Measurements from ENCODE around the gene PRTG. TPM values are rescaled to one million over a fixed set of nuclear protein-coding genes. Genes with fewer than 3 reads are reported as not detected.

The PRTG gene
- total and polyA plus RNA-seq, 2 of the 13 experiments (the other 11 are each of a cell fraction or from before 2014, with no cell fraction given) = 13.2 to 22.3 TPM

DNA sequence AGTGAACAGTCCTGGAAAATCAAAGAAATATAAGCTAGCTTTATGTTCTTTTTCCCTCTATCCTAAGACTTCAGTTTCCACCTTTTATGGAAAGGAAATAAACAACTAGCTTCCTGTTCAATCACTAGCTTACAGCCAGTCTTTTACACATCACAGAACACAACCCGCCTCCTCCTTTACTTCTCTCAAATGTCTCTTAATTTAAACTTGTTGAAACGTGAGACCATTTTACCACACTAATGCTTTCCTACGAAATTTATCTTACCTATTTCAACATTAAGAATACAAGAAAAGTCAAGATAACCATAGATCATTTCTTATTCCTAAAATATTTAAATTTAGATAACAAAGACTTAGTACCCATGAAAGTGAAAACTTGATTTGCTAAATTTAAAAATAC lies 6.2 kb downstream of the PRTG start (continued):
- TF ChIP-seq ZNF446 (CRISPR knock-in tag; IDR thresholded peaks at IDR 0.05) (no peak), JUNB (CRISPR knock-in tag; IDR thresholded peaks at IDR 0.05; ENCODE audit: borderline replicate concordance) (no peak), STAT5B (CRISPR knock-in tag; IDR thresholded peaks at IDR 0.05) (no peak), NBN (conservative IDR thresholded peaks at IDR 0.05) (no peak)

DNA sequence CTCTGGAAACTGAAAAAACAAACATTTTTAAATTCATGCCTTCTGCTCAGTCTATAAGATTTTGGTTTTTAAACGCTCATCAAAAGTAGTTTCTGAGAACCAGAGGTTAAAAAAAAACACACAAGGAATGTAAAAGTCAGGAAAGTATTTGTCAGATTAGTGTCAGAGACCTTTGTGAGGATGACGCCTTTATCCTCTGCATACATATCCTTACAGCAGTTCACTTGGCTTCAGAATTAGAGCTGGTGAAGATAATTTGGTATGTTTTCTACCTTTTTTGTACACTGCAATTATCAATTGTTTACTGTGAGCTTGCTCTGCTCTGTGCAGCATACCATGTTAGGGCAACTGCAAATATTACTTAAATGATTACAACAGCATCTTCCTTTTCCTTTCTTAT lies 8.3 kb downstream of the PRTG start:
- Histone ChIP-seq H3K9me3 (ENCODE audit: low read length) (no peaks in the 10 kb centered on the region), H3K4me2 (ENCODE audit: low read depth, low read length) (no peak overlapping the region), H3K4me3 (replicated peaks in 1 of 3; ENCODE audit: insufficient read depth in 1 of 3, low read depth in 2 of 3, low read length in 3 of 3) (no peak overlapping the region), H3K27me3 (ENCODE audit: control insufficient read depth in 1 of 2, insufficient read depth in 2 of 2, low read length in 2 of 2) (no peaks in the 10 kb centered on the region), H3K4me1 (ENCODE audit: insufficient read depth, low read length) (peaks cover 20% of the 10 kb centered on the region), H4K20me1 (ENCODE audit: insufficient read depth, low read length) (no peaks in the 10 kb centered on the region; the same call in 1 of the 2 replicates), H3K36me3 (replicated peaks in 1 of 2; ENCODE audit: control insufficient read depth in 1 of 2, insufficient read depth in 2 of 2, low read length in 2 of 2) (peaks cover 0 to 4% of the 10 kb centered on the region in 2 experiments; a peak in 1 of 5 replicates), H3K79me2 (ENCODE audit: insufficient read depth, low read length) (peaks cover 11% of the 10 kb centered on the region), H2AFZ (ENCODE audit: low read length) (no peak overlapping the region), H3K9ac (ENCODE audit: insufficient read depth, low read depth, low read length) (no peak overlapping the region), H3K27ac (ENCODE audit: extremely low read length, insufficient read depth, low read length) (no peak overlapping the region)
- intact Hi-C loops (cut with micrococcal nuclease; ENCODE audit: unreplicated experiment) = loop anchor here (10.0 kb wide), 1 partner anchor 50 kb away; no protein-coding TSS in a partner anchor
- DNase-seq (ENCODE audit: low spot score) (no peak), ATAC-seq (no peak), FAIRE-seq (no peak)
- 92% methylated on average over 2 of the region's 2 CpGs for WGBS (ENCODE audit: low lambda C conversion rate)
- TF ChIP-seq TAF1 (CRISPR knock-in tag; IDR thresholded peaks at IDR 0.05) (no peak), MLLT10 (CRISPR knock-in tag; IDR thresholded peaks at IDR 0.05) (no peak), PHB2 (IDR thresholded peaks at IDR 0.05; ENCODE audit: partially characterized antibody) (no peak), ZBTB21 (CRISPR knock-in tag; IDR thresholded peaks at IDR 0.05) (no peak), RARA (CRISPR knock-in tag; IDR thresholded peaks at IDR 0.05) (no peak), DMAP1 (CRISPR knock-in tag; IDR thresholded peaks at IDR 0.05) (no peak), TOE1 (CRISPR knock-in tag; IDR thresholded peaks at IDR 0.05) (no peak), ZNF670 (CRISPR knock-in tag; IDR thresholded peaks at IDR 0.05; ENCODE audit: borderline replicate concordance) (no peak), ZFP36 (IDR thresholded peaks at IDR 0.05; ENCODE audit: borderline replicate concordance, low read depth, low read length, partially characterized antibody) (no peak), HNRNPUL1 (IDR thresholded peaks at IDR 0.05; ENCODE audit: low read depth, low read length) (no peak), RARG (CRISPR knock-in tag; IDR thresholded peaks at IDR 0.05; ENCODE audit: low read depth) (no peak), NFYC (CRISPR knock-in tag; IDR thresholded peaks at IDR 0.05) (no peak), ZNF570 (CRISPR knock-in tag; IDR thresholded peaks at IDR 0.05; ENCODE audit: borderline replicate concordance) (no peak), ZKSCAN1 (IDR thresholded peaks at IDR 0.05; ENCODE audit: low read length) (no peak)
- TF ChIP-seq, protein P1, sequence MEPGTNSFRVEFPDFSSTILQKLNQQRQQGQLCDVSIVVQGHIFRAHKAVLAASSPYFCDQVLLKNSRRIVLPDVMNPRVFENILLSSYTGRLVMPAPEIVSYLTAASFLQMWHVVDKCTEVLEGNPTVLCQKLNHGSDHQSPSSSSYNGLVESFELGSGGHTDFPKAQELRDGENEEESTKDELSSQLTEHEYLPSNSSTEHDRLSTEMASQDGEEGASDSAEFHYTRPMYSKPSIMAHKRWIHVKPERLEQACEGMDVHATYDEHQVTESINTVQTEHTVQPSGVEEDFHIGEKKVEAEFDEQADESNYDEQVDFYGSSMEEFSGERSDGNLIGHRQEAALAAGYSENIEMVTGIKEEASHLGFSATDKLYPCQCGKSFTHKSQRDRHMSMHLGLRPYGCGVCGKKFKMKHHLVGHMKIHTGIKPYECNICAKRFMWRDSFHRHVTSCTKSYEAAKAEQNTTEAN (CRISPR knock-in tag; conservative IDR thresholded peaks at IDR 0.05) = no peak
- TF ChIP-seq, protein P2, sequence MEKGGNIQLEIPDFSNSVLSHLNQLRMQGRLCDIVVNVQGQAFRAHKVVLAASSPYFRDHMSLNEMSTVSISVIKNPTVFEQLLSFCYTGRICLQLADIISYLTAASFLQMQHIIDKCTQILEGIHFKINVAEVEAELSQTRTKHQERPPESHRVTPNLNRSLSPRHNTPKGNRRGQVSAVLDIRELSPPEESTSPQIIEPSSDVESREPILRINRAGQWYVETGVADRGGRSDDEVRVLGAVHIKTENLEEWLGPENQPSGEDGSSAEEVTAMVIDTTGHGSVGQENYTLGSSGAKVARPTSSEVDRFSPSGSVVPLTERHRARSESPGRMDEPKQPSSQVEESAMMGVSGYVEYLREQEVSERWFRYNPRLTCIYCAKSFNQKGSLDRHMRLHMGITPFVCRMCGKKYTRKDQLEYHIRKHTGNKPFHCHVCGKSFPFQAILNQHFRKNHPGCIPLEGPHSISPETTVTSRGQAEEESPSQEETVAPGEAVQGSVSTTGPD (CRISPR knock-in tag; IDR thresholded peaks at IDR 0.05) = no peak
- TF ChIP-seq, protein P3, sequence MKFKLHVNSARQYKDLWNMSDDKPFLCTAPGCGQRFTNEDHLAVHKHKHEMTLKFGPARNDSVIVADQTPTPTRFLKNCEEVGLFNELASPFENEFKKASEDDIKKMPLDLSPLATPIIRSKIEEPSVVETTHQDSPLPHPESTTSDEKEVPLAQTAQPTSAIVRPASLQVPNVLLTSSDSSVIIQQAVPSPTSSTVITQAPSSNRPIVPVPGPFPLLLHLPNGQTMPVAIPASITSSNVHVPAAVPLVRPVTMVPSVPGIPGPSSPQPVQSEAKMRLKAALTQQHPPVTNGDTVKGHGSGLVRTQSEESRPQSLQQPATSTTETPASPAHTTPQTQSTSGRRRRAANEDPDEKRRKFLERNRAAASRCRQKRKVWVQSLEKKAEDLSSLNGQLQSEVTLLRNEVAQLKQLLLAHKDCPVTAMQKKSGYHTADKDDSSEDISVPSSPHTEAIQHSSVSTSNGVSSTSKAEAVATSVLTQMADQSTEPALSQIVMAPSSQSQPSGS (CRISPR knock-in tag; IDR thresholded peaks at IDR 0.05) = no peak
- in situ Hi-C loops (cut with HindIII; ENCODE audit: extremely low pct_ligation_motif_present, low pct_unique_long_range_greater_than_20kb) = no loop called here
- ChIA-PET CTCF (ENCODE audit: low intra/inter-chr PET ratio, low total read pairs) (no interaction called here), POLR2A (interaction anchor here (0.5 kb wide), 1 partner anchor 408 kb away, joined by 3 read pairs; no protein-coding TSS in a partner anchor)
- no TSS peak for BruUV-seq (replicated peaks)

All from HepG2 (cell line).